Measurements from ENCODE around the gene DLG2. TPM values are rescaled to one million over a fixed set of nuclear protein-coding genes. Genes with fewer than 3 reads are reported as not detected.

DLG2 gene
- total RNA-seq, 1 experiment from 2014 or later: 17.5 TPM

DNA sequence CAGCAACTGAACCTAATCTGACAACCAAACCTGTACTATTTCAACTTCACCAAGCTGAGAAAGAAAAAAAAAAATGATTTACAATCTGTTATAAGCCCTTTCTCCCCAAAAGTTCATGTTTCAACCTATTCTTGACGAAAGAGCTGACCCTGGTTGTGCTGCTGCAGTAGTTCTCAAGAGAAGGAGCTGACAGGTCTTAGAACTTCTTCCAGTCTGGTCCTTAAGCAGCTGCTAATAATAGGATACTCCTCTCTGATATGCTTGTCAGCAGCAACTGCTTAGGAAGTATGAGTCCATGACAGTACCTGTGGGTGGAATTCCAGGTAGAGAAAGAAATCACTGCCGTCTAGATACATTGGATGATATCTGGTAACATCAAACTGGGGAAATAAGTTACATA is 1605.9 kb downstream of the DLG2 start (continued):
- TF ChIP-seq MYBL2 (CRISPR knock-in tag; IDR thresholded peaks at IDR 0.05) (no peak), CREB1 (CRISPR knock-in tag; IDR thresholded peaks at IDR 0.05) (no peak)

DNA sequence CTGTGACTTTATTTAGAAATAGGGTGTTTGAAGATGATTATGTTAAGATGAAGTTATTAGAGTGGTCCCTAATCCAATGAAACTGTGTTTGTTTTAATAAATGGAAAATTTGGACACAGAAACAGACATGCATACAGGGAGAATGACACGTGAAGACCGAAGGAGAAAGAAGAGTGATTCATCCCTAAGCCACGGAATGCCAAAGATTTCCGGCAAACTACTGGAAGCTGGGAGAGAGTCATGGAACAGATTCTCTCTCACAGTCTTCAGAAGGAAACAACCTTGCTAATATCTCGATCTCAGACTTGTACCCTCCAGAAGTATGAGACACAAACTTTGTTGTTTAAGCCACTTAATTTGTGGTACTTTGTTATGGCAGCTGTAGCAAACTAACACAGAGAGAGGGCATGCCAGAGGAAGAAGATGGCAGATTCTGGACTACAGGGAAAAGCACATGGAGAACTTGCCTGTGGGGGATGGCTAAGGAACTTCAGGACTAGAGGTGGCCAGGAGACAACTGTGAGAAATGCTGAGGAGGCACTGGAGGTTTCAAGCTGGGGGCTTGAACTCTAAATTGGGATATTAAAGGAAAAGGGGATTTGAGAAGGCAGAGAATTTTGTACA is 1607.5 kb downstream of the DLG2 start:
- POLR2A ChIA-PET: no interaction called here
- DNase-seq (ENCODE audit: low spot score) (no peak), ATAC-seq (no peak)
- no peaks in the 10 kb centered on the region for H3K36me3 Mint-ChIP-seq
- H3K9me3 Mint-ChIP-seq: no peaks in the 10 kb centered on the region
- no peaks in the 10 kb centered on the region for H3K27me3 Mint-ChIP-seq (ENCODE audit: low read depth)
- peaks cover 16% of the 10 kb centered on the region for H3K4me1 Mint-ChIP-seq
- H3K27ac Mint-ChIP-seq: no peak overlapping the region
- TF ChIP-seq, protein P1, sequence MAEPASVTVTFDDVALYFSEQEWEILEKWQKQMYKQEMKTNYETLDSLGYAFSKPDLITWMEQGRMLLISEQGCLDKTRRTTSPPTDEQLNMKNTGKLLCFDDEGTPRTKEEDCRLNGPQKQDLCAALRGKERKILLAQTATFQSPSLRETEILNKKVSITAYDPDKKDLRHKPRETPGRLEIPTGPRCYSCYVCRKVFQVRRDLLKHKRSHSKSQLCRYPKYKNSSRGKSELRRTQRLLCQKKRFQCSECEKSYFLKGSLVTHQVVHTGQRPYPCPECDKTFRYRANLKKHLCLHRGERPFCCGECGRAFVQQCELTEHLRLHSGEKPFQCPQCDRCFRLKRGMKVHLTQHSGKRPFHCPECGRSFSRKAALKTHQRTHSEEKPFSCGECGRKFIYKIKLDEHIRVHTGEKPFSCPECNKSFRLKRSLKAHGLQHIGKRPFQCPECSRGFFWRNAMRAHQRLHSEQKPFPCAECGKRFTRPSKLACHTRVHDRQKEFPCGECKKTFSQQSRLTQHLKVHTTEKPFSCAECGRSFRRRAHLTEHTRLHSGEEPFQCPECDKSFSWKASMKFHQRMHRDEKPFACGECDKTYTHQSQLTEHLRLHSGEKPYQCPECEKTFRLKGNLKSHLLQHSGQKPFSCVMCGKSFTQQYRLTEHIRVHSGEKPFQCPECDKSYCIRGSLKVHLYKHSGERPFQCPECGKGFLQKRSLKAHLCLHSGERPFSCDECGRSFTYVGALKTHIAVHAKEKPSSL (CRISPR knock-in tag; conservative IDR thresholded peaks at IDR 0.05): no peak
- TF ChIP-seq ZNF416 (CRISPR knock-in tag; IDR thresholded peaks at IDR 0.05): no peak
- no peak for TF ChIP-seq ZNF396 (CRISPR knock-in tag; IDR thresholded peaks at IDR 0.05; ENCODE audit: borderline replicate concordance)
- no peak for TF ChIP-seq E2F5 (CRISPR knock-in tag; IDR thresholded peaks at IDR 0.05)
- TF ChIP-seq NR3C1 (CRISPR knock-in tag; conservative IDR thresholded peaks at IDR 0.05; ENCODE audit: low read depth): no peak
- no peak for TF ChIP-seq JAZF1 (CRISPR knock-in tag; IDR thresholded peaks at IDR 0.05)
- TF ChIP-seq, protein P2, sequence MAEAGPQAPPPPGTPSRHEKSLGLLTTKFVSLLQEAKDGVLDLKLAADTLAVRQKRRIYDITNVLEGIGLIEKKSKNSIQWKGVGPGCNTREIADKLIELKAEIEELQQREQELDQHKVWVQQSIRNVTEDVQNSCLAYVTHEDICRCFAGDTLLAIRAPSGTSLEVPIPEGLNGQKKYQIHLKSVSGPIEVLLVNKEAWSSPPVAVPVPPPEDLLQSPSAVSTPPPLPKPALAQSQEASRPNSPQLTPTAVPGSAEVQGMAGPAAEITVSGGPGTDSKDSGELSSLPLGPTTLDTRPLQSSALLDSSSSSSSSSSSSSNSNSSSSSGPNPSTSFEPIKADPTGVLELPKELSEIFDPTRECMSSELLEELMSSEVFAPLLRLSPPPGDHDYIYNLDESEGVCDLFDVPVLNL (CRISPR knock-in tag; IDR thresholded peaks at IDR 0.05; ENCODE audit: borderline replicate concordance, low read depth): no peak
- TF ChIP-seq, protein P3, sequence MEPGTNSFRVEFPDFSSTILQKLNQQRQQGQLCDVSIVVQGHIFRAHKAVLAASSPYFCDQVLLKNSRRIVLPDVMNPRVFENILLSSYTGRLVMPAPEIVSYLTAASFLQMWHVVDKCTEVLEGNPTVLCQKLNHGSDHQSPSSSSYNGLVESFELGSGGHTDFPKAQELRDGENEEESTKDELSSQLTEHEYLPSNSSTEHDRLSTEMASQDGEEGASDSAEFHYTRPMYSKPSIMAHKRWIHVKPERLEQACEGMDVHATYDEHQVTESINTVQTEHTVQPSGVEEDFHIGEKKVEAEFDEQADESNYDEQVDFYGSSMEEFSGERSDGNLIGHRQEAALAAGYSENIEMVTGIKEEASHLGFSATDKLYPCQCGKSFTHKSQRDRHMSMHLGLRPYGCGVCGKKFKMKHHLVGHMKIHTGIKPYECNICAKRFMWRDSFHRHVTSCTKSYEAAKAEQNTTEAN (CRISPR knock-in tag; IDR thresholded peaks at IDR 0.05): no peak
- no peak for TF ChIP-seq TEAD1 (CRISPR knock-in tag; IDR thresholded peaks at IDR 0.05)
- TF ChIP-seq KAT7 (CRISPR knock-in tag; IDR thresholded peaks at IDR 0.05; ENCODE audit: borderline replicate concordance): no peak
- no peak for TF ChIP-seq NFYB (CRISPR knock-in tag; conservative IDR thresholded peaks at IDR 0.05; ENCODE audit: low read depth)
- TF ChIP-seq SMAD4 (CRISPR knock-in tag; IDR thresholded peaks at IDR 0.05): no peak
- TF ChIP-seq MLX (CRISPR knock-in tag; IDR thresholded peaks at IDR 0.05): no peak
- no peak for TF ChIP-seq AR (CRISPR knock-in tag; IDR thresholded peaks at IDR 0.05)
- TF ChIP-seq, protein P4, sequence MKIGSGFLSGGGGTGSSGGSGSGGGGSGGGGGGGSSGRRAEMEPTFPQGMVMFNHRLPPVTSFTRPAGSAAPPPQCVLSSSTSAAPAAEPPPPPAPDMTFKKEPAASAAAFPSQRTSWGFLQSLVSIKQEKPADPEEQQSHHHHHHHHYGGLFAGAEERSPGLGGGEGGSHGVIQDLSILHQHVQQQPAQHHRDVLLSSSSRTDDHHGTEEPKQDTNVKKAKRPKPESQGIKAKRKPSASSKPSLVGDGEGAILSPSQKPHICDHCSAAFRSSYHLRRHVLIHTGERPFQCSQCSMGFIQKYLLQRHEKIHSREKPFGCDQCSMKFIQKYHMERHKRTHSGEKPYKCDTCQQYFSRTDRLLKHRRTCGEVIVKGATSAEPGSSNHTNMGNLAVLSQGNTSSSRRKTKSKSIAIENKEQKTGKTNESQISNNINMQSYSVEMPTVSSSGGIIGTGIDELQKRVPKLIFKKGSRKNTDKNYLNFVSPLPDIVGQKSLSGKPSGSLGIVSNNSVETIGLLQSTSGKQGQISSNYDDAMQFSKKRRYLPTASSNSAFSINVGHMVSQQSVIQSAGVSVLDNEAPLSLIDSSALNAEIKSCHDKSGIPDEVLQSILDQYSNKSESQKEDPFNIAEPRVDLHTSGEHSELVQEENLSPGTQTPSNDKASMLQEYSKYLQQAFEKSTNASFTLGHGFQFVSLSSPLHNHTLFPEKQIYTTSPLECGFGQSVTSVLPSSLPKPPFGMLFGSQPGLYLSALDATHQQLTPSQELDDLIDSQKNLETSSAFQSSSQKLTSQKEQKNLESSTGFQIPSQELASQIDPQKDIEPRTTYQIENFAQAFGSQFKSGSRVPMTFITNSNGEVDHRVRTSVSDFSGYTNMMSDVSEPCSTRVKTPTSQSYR (CRISPR knock-in tag; IDR thresholded peaks at IDR 0.05): no peak
- H3K4me3 Mint-ChIP-seq: no peak overlapping the region
- CTCF ChIA-PET: interaction anchor here (1.2 kb wide), 1 partner anchor 183 kb away, joined by 3 read pairs; no protein-coding TSS in a partner anchor

Data from WTC11 (cell line).